Measurements from ENCODE around the gene DRG1. TPM values are rescaled to one million over a fixed set of nuclear protein-coding genes. Genes with fewer than 3 reads are reported as not detected.
"Not testable (repeated sequence)": the region's sequence is repeated elsewhere in the genome, so short reads cannot be mapped to it uniquely, and the experiment has no call there.

DRG1 gene
- polyA plus RNA-seq, 1 donor from 2014 or later: 90.2 TPM

GRCh38 chr22:31481129-31481528 is 81.7 kb downstream of the DRG1 start:
- H4K20me1 ChIP-seq (ENCODE audit: insufficient read depth): no peaks in the 10 kb centered on the region
- H3K9me2 ChIP-seq (ENCODE audit: insufficient read depth, low read length): no peaks in the 10 kb centered on the region
- no peak overlapping the region for H3K9ac ChIP-seq (ENCODE audit: low read length)
- no peak overlapping the region for H2AFZ ChIP-seq (ENCODE audit: low read depth, low read length)
- no peak for TF ChIP-seq EP300 (conservative IDR thresholded peaks at IDR 0.05; ENCODE audit: poor library complexity, severe bottlenecking)
- no peak for TF ChIP-seq REST (IDR thresholded peaks at IDR 0.05; ENCODE audit: borderline replicate concordance)
- TF ChIP-seq POLR2AphosphoS5 (IDR thresholded peaks at IDR 0.05): no peak
- TF ChIP-seq TAF1 (IDR thresholded peaks at IDR 0.05; ENCODE audit: low read depth): no peak
- TF ChIP-seq MXI1 (conservative IDR thresholded peaks at IDR 0.05; ENCODE audit: poor library complexity, severe bottlenecking): no peak
- no peak for TF ChIP-seq CTCF (IDR thresholded peaks at IDR 0.05; ENCODE audit: poor library complexity, severe bottlenecking)
- no peak for TF ChIP-seq SMC3 (conservative IDR thresholded peaks at IDR 0.05; ENCODE audit: poor library complexity)
- no peak for TF ChIP-seq RAD21 (conservative IDR thresholded peaks at IDR 0.05)
- no peak for TF ChIP-seq EZH2 (IDR thresholded peaks at IDR 0.05; ENCODE audit: borderline replicate concordance, insufficient read depth, low read length, poor library complexity, severe bottlenecking)
- H3F3A ChIP-seq (ENCODE audit: insufficient read depth, low read length, poor library complexity, severe bottlenecking): no peaks in the 10 kb centered on the region
- H3K27me3 ChIP-seq (ENCODE audit: insufficient read depth, low read depth, low read length): no peaks in the 10 kb centered on the region
- H3K36me3 ChIP-seq (ENCODE audit: insufficient read depth, low read length): peaks cover 7% of the 10 kb centered on the region
- no peaks in the 10 kb centered on the region for H3K9me3 ChIP-seq (ENCODE audit: low read length)
- no peak overlapping the region for H3K4me2 ChIP-seq (ENCODE audit: low read length)
- H3K27ac ChIP-seq (ENCODE audit: low read length): no peak overlapping the region
- H3K79me2 ChIP-seq (replicated peaks; ENCODE audit: insufficient read depth, low read length): peaks cover 24% of the 10 kb centered on the region
- no peak overlapping the region for H3K4me3 ChIP-seq (ENCODE audit: low read length)

GRCh38 chr22:31482470-31482869 is 83.1 kb downstream of the DRG1 start:
- not testable (repeated sequence) for H3K27me3 ChIP-seq (ENCODE audit: insufficient read depth, low read depth, low read length); H3K9me2 ChIP-seq (ENCODE audit: insufficient read depth, low read length); H2AFZ ChIP-seq (ENCODE audit: low read depth, low read length); H3K36me3 ChIP-seq (ENCODE audit: insufficient read depth, low read length); H3K27ac ChIP-seq (ENCODE audit: low read length); H3K4me3 ChIP-seq (ENCODE audit: low read length); H3K9ac ChIP-seq (ENCODE audit: low read length); H4K20me1 ChIP-seq (ENCODE audit: insufficient read depth); H3K4me2 ChIP-seq (ENCODE audit: low read length); H3K9me3 ChIP-seq (ENCODE audit: low read length); H3F3A ChIP-seq (ENCODE audit: insufficient read depth, low read length, poor library complexity, severe bottlenecking)
- H3K79me2 ChIP-seq (replicated peaks; ENCODE audit: insufficient read depth, low read length): peaks cover 25% of the 10 kb centered on the region

Small RNA genes within 50 kb of the gene (small RNA-seq; reads per million reads assigned to genes)
- gene RNU6-28P (0.10 to 0.65 (median 0.13) reads per million in 3 experiments), gene RNU6-338P (0 reads per million in 3 experiments)

Other genes with a start within 250 kb of the DRG1 start
- gene RNF185, start 239.4 kb upstream of the DRG1 start, polyA plus RNA-seq: 38.5 and 42.2 TPM in 2 replicates
- gene LIMK2, start 187.3 kb upstream of the DRG1 start, polyA plus RNA-seq: 44.2 and 52.8 TPM in 2 replicates
- gene PIK3IP1, start 107.1 kb upstream of the DRG1 start, polyA plus RNA-seq: 32.0 and 38.4 TPM in 2 replicates
- 33.5 and 35.8 TPM in 2 replicates for gene PATZ1, start 53.3 kb upstream of the DRG1 start, polyA plus RNA-seq
- 12.6 and 12.7 TPM in 2 replicates for gene EIF4ENIF1, start 90.2 kb downstream of the DRG1 start, polyA plus RNA-seq
- 19.9 and 27.4 TPM in 2 replicates for gene SFI1, start 96.9 kb downstream of the DRG1 start, polyA plus RNA-seq